Neural cell (in vitro differentiated cells): ENCODE data around the gene NECTIN2. TPM values are rescaled to one million over a fixed set of nuclear protein-coding genes. Genes with fewer than 3 reads are reported as not detected.
A peak's percentile ranks its signal among the peaks of the same experiment; 100 is the strongest.

ENCODE experiments used
- H2AFZ ChIP-seq: fragments of 200-600, 300-800 bp; sonication (generic), shearing (Covaris generic); 2 replicates; pipeline ENCODE4 v1.6.0; 2014; ENCODE audit warnings: low read depth, mild to moderate bottlenecking, antibody characterized with exemption, low read length, moderate library complexity
- H3F3A ChIP-seq: fragments of 200-600 bp; shearing (Covaris generic); 2 replicates; pipeline ENCODE4 v1.6.1; 2016; ENCODE audit warnings: mild to moderate bottlenecking, moderate library complexity, mixed read lengths, antibody characterized with exemption, low read length; ENCODE audit not compliant: insufficient read depth, poor library complexity, severe bottlenecking
- H3K27ac ChIP-seq: fragments of 200-600, 300-800 bp; sonication (generic), shearing (Covaris generic); 2 replicates; pipeline ENCODE4 v1.5.1; 2014; ENCODE audit warnings: mild to moderate bottlenecking, low read length, moderate library complexity
- H3K27me3 ChIP-seq: fragments of 300-800, 200-600 bp; sonication (generic), shearing (Covaris generic); 2 replicates; pipeline ENCODE4 v1.6.0; 2014; ENCODE audit warnings: mild to moderate bottlenecking, low read depth, low read length, moderate library complexity; ENCODE audit not compliant: insufficient read depth
- H3K36me3 ChIP-seq: fragments of 300-800, 200-600 bp; sonication (generic), shearing (Covaris generic); 2 replicates; pipeline ENCODE4 v1.5.1; 2014; ENCODE audit warnings: mild to moderate bottlenecking, antibody characterized with exemption, low read length, moderate library complexity; ENCODE audit not compliant: insufficient read depth
- H3K4me2 ChIP-seq: fragments of 300-800, 200-600 bp; sonication (generic), shearing (Covaris generic); 2 replicates; pipeline ENCODE4 v1.6.0; 2014; ENCODE audit warnings: mild to moderate bottlenecking, low read length
- H3K4me3 ChIP-seq: fragments of 300-800, 200-600 bp; sonication (generic), shearing (Covaris generic); 2 replicates; pipeline ENCODE4 v1.5.1; 2014; ENCODE audit warnings: mild to moderate bottlenecking, low read length, moderate library complexity
- H3K79me2 ChIP-seq: fragments of 200-600 bp; shearing (Covaris generic); replicated peaks from 2 replicates; pipeline ENCODE4 v1.6.0; 2014; ENCODE audit warnings: mild to moderate bottlenecking, low read length, moderate library complexity; ENCODE audit not compliant: insufficient read depth
- H3K9ac ChIP-seq: fragments of 300-800, 200-600 bp; sonication (generic), shearing (Covaris generic); 2 replicates; pipeline ENCODE4 v1.6.1; 2016; ENCODE audit warnings: mild to moderate bottlenecking, low read length, mixed read lengths
- H3K9me2 ChIP-seq: fragments of 200-600 bp; shearing (Covaris generic); 2 replicates; pipeline ENCODE4 v1.6.1; 2016; ENCODE audit warnings: mild to moderate bottlenecking, low read length, mixed read lengths; ENCODE audit not compliant: insufficient read depth
- H3K9me3 ChIP-seq: fragments of 200-600, 300-800 bp; sonication (generic), shearing (Covaris generic); 2 replicates; pipeline ENCODE4 v1.6.1; 2016; ENCODE audit warnings: mild to moderate bottlenecking, mixed run types, low read length, moderate library complexity, mixed read lengths
- H4K20me1 ChIP-seq: fragments of 200-600 bp; shearing (Covaris generic); 2 replicates; pipeline ENCODE4 v1.6.1; 2016; ENCODE audit warnings: mild to moderate bottlenecking, mixed run types; ENCODE audit not compliant: insufficient read depth
- EP300 ChIP-seq: fragments of 450-650 bp; conservative IDR thresholded peaks from 2 replicates; pipeline ENCODE4 v1.6.1; 2014; ENCODE audit warnings: antibody characterized with exemption, mild to moderate bottlenecking, moderate library complexity; ENCODE audit not compliant: poor library complexity, severe bottlenecking
- EZH2 ChIP-seq: fragments of 200-600, 300-800 bp; shearing (Covaris generic), sonication (generic); IDR thresholded peaks from 2 replicates; pipeline ENCODE4 v1.6.1; 2014; ENCODE audit warnings: antibody characterized with exemption, low read length, borderline replicate concordance, mild to moderate bottlenecking; ENCODE audit not compliant: insufficient read depth, poor library complexity, severe bottlenecking
- MXI1 ChIP-seq: fragments of 450-650 bp; conservative IDR thresholded peaks from 2 replicates; pipeline ENCODE4 v1.6.1; 2014; ENCODE audit warnings: antibody characterized with exemption, mild to moderate bottlenecking; ENCODE audit not compliant: poor library complexity, severe bottlenecking
- POLR2AphosphoS5 ChIP-seq: IDR thresholded peaks from 2 replicates; pipeline ENCODE4 v1.6.1; 2012
- RAD21 ChIP-seq: fragments of 450-650 bp; conservative IDR thresholded peaks from 2 replicates; pipeline ENCODE4 v1.6.1; 2014; ENCODE audit warnings: antibody characterized with exemption, mild to moderate bottlenecking, moderate library complexity
- SMC3 ChIP-seq: fragments of 450-650 bp; conservative IDR thresholded peaks from 2 replicates; pipeline ENCODE4 v1.6.1; 2014; ENCODE audit warnings: antibody characterized with exemption, mild to moderate bottlenecking, moderate library complexity; ENCODE audit not compliant: poor library complexity
- TAF1 ChIP-seq: IDR thresholded peaks from 2 replicates; pipeline ENCODE4 v1.6.1; 2012; ENCODE audit warnings: low read depth
- polyA plus RNA-seq: library from polyadenylated mRNA; depleted of rRNA; stranded (reverse); fragments of >200 nt; gene quantifications from 2 replicates; pipeline ENCODE4 v1.2.3, GENCODE V29; 2014
- TF ChIP-seq, protein P1 (sequence below): IDR thresholded peaks from 2 replicates; pipeline ENCODE4 v1.6.1; 2012; ENCODE audit warnings: borderline replicate concordance
- TF ChIP-seq, protein P2 (sequence below): fragments of 450-650 bp; IDR thresholded peaks from 2 replicates; pipeline ENCODE4 v1.5.1; 2014; ENCODE audit warnings: antibody characterized with exemption, mild to moderate bottlenecking, moderate library complexity; ENCODE audit not compliant: poor library complexity, severe bottlenecking

The NECTIN2 gene
- polyA plus RNA-seq, 1 donor from 2014 or later, result 33.2 TPM

DNA sequence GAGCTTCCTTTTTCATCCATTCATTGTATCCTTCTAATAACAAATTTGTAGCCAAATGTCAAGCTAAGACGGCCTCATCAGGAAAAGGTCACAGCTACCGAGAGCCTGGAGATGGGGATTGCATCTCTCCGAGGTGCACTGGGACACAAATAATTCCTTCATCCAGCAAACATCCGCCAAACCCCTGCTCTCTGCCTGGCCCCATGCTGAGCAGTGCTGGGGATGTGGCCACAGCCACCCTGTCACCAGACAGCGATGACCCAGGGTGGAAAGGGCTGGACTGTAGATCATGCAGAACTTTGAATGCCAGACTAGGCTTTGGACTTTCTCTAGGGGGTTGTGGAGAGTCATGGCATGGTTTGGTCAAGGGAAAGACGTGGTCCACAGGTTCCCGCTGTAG lies 46.8 kb downstream of the NECTIN2 start:
- no peaks in the 10 kb centered on the region for H3K27me3 ChIP-seq
- no peak overlapping the region for H3K27ac ChIP-seq
- TF ChIP-seq, protein P1, sequence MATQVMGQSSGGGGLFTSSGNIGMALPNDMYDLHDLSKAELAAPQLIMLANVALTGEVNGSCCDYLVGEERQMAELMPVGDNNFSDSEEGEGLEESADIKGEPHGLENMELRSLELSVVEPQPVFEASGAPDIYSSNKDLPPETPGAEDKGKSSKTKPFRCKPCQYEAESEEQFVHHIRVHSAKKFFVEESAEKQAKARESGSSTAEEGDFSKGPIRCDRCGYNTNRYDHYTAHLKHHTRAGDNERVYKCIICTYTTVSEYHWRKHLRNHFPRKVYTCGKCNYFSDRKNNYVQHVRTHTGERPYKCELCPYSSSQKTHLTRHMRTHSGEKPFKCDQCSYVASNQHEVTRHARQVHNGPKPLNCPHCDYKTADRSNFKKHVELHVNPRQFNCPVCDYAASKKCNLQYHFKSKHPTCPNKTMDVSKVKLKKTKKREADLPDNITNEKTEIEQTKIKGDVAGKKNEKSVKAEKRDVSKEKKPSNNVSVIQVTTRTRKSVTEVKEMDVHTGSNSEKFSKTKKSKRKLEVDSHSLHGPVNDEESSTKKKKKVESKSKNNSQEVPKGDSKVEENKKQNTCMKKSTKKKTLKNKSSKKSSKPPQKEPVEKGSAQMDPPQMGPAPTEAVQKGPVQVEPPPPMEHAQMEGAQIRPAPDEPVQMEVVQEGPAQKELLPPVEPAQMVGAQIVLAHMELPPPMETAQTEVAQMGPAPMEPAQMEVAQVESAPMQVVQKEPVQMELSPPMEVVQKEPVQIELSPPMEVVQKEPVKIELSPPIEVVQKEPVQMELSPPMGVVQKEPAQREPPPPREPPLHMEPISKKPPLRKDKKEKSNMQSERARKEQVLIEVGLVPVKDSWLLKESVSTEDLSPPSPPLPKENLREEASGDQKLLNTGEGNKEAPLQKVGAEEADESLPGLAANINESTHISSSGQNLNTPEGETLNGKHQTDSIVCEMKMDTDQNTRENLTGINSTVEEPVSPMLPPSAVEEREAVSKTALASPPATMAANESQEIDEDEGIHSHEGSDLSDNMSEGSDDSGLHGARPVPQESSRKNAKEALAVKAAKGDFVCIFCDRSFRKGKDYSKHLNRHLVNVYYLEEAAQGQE, result no peak
- TF ChIP-seq EZH2 (no peak), TAF1 (no peak), SMC3 (no peak), POLR2AphosphoS5 (no peak), MXI1 (no peak), RAD21 (no peak), EP300 (no peak)
- TF ChIP-seq, protein P2, sequence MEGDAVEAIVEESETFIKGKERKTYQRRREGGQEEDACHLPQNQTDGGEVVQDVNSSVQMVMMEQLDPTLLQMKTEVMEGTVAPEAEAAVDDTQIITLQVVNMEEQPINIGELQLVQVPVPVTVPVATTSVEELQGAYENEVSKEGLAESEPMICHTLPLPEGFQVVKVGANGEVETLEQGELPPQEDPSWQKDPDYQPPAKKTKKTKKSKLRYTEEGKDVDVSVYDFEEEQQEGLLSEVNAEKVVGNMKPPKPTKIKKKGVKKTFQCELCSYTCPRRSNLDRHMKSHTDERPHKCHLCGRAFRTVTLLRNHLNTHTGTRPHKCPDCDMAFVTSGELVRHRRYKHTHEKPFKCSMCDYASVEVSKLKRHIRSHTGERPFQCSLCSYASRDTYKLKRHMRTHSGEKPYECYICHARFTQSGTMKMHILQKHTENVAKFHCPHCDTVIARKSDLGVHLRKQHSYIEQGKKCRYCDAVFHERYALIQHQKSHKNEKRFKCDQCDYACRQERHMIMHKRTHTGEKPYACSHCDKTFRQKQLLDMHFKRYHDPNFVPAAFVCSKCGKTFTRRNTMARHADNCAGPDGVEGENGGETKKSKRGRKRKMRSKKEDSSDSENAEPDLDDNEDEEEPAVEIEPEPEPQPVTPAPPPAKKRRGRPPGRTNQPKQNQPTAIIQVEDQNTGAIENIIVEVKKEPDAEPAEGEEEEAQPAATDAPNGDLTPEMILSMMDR, result no peak
- H3K36me3 ChIP-seq, result no peaks in the 10 kb centered on the region
- no peaks in the 10 kb centered on the region for H3K9me2 ChIP-seq
- peak overlapping the region; percentile 80 for H3K4me3 ChIP-seq
- H3K9ac ChIP-seq, result no peak overlapping the region
- H4K20me1 ChIP-seq, result no peaks in the 10 kb centered on the region
- no peaks in the 10 kb centered on the region for H3F3A ChIP-seq
- H3K4me2 ChIP-seq, result no peak overlapping the region
- H3K79me2 ChIP-seq, result peaks cover 13% of the 10 kb centered on the region
- no peak overlapping the region for H2AFZ ChIP-seq
- no peaks in the 10 kb centered on the region for H3K9me3 ChIP-seq

DNA sequence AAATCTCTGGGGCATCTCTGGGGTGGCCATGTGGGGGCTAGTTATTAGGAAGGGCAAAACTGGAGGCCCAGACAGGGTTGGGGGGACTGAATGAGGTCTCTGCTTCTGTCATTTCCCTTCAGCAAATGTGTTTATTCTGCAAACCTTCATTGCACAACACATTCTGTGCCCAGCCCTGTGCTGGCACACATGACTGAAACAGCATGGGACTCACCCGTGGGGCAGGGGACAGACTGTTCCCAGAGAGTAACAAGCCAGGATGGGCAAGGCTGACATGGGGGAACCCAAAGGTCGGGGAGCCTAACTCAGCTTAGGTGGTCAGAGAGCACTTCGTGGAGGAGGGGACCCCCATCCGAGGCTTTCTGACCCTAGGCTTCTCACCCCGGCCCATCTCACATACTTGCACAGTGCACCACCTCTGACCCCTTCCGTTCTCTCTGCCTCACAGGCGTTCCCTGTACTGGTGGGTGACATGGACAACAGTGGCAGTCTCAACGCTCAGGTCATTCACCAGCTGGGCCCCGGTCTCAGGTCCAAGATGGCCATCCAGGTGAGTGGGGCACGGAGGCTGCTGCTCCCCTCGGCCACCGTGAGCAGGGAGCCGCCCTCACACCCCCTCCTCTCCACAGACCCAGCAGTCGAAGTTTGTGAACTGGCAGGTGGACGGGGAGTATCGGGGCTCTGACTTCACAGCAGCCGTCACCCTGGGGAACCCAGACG lies 47.4 kb downstream of the NECTIN2 start:
- TF ChIP-seq, protein P1, result no peak
- TF ChIP-seq EZH2 (no peak), RAD21 (no peak), SMC3 (no peak), MXI1 (no peak), POLR2AphosphoS5 (no peak), TAF1 (no peak), EP300 (no peak)
- TF ChIP-seq, protein P2, result no peak
- Histone ChIP-seq H2AFZ (no peak overlapping the region), H4K20me1 (no peaks in the 10 kb centered on the region), H3K27ac (no peak overlapping the region), H3K36me3 (no peaks in the 10 kb centered on the region), H3K9ac (no peak overlapping the region), H3K4me3 (no peak overlapping the region), H3K79me2 (peaks cover 13% of the 10 kb centered on the region), H3K9me2 (no peaks in the 10 kb centered on the region), H3F3A (no peaks in the 10 kb centered on the region), H3K27me3 (no peaks in the 10 kb centered on the region), H3K9me3 (no peaks in the 10 kb centered on the region), H3K4me2 (no peak overlapping the region)
